HG02973 (cell line): Measurements from ENCODE around the gene NLRP7.

Experiments used
- ATAC-seq: cut with Tn5 transposase; IDR thresholded peaks from one replicate; pipeline ENCODE4 v1.9.1; 2021; ENCODE audit warnings: moderate library complexity; ENCODE audit not compliant: unreplicated experiment

NLRP7 gene

GRCh38 chr19:54875506-54875905, 71.8 kb downstream of the NLRP7 start:
- ATAC-seq: no peak

- no peak for ATAC-seq
These were observed 73.3 kb downstream of the NLRP7 start, which contains the start of gene FCAR for GRCh38 chr19:54873990-54874389. Gene FCAR, plus strand, starts transcription at chr19:54874235. Its CDS starts 55 bp downstream, at chr19:54874290.
